ENCODE results near the gene CT47A1.
"Not testable (repeated sequence)": the region's sequence is repeated elsewhere in the genome, so short reads cannot be mapped to it uniquely, and the experiment has no call there.

CT47A1 gene

DNA sequence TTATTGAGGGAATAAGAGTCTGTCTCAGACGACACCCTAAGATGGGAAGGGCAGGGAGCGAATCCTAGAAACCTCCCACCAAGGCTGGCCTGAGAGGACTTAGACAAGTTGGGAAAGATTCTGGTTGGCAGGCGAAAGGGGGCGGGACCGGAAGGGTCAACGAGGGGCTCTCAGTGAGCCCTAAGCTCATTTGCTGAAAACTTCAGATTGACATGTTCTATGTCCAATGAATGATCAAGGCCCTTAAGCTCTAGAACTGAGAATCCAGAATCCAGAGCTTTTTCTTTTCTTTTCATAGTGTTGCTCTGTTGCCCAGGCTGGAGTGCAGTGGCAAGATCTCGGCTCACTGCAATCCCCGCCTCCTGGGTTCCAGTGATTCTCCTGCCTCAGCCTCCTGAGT, at the start of gene CT47A1:
CT47A1 (minus strand) TSS at position 101 of the 400 bp plus-strand sequence. CDS start 231 bp downstream, outside the sequence.
- DNase-seq: not testable (repeated sequence)

DNA sequence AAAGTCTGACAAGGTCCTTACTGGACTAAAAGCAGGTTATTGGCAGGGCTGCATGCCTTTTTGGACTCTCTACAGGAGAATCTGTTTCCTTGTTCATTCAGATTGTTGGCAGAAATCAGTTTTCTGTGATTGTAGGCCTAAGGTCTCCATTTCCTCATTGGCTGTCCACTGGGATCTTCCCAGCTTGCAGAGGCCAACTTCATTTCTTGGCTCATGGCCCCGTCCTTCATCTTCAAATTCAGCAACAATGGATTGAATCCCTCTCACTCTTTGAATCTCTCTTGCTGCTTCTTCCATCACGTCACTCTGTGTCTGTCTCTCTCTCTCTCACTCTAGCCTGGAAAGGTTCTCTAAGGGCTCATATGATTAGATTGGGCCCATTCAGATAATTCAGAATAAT, 47.0 kb upstream of the CT47A1 start:
- DNase-seq: no peak

DNA sequence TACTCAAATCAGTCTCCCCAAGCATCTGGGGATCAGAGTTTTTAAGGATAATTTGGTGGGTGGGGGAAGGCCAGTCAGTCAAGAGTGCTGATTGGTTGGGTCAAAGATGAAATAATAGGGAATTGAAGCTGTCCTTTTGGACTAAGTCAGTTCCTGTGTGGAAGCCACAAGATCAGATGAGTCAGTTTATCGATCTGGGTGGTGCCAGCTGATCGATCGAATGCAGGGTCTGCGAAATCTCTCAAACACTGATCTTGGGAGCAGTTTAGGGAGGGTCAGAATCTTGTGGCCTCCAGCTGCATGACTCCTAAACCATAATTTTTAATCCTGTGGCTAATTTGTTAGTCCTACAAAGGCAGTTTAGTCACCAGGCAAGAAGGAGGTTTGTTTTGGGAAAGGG, 44.5 kb upstream of the CT47A1 start:
- DNase-seq: no peak

DNA sequence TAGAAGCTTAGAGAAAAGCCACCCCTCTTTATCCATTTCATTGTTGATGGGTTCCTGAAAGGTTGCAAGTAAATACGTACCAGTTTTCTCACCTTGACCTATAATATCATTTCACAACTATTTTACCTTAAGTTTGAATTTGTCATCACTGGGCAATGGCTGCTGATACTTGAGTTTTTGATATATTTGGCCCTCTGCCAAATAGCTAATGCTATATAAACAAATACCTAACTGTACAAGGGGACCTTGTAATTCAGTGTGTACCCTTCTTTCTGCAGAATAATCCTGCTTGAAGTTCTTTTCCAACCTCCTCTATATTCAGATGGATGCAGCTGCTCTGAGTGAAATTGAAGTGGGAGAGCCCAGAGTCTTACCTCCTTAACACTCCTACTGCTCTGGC, 42.9 kb upstream of the CT47A1 start:
- no peak for DNase-seq

DNA sequence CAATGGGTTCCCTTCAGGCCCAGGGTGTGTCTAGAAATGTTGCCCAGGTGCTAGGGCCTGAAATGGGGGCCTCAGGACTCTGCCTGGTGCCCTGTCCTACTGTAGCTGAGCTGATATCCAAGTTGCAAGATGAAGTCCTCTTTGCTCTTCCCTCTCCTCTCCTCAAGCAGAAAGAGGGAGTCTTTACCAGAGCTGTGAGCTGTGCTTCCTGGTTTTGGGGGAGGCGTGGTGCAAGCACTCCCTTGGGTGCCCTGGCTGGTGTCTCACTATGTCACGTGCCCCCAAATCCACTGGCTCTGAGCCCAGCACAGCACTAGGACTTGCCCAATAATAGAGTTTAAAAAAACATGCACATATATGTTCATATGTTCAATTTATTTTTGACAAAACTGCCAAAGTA, 29.3 kb upstream of the CT47A1 start:
- DNase-seq: no peak

DNA sequence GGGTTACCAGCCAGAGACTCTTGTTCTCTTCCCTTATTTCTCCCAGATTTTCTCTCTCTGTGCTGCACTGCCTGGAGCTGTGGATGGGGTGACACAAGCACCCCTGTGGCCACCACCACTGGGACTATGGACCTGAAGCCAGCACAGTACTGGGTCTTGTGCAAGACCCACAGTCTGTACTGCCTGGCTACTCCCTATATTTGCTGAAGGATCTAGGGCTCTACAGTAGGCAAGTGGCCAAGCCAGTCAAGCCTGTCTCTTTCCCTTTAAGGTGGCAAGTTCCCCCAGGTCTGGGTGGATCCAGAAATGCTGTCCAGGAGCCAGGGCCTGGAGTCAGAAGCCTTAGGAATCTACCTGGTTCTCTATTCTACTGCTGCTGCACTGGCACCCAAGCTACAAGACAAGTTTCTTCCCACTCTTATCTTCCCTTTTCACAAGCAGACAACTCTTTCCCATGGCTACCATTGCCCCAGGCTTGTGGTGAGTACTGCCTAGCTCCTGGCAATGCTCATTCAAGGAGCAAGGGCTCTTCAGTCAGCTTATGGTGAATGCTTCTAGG, 28.4 kb upstream of the CT47A1 start:
- no peak for DNase-seq

DNA sequence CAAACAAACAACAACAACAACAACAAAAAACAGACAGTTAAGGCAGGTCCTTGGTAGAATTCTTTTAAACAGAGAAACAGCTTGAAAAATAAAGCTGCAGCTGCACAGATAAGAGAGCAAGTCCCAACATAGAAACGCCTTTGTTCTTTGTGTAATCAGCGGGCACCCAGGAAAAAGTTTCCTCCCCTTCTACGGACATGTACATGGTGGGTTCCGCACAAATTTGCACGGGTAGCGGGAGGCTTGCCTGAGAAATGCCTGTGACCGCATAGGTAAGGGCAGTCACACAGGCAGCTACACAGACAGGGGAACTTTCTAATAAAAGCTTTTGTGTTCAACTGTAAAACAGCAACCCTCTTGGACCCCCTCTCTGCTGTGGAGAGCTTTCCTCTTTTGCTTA, 25.7 kb upstream of the CT47A1 start:
- no peak for DNase-seq

DNA sequence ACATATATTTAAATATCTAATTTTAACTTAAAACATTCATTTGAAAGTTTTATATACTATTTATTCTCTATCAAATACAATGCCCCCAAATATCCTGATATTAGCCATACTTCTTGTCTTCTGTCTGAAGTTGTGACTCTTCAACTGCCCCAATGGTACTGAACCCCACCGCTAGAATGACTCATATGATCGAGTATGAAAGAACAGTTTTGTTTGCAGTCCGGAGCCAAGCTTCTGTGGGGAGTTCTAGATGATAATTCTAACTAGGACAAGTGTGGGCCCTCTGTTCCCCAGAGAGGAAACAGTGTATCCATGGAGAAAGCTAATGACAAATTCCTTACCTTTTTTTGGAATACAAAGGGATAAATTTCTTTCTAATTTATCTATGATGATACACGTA, 24.7 kb upstream of the CT47A1 start:
- no peak for DNase-seq

DNA sequence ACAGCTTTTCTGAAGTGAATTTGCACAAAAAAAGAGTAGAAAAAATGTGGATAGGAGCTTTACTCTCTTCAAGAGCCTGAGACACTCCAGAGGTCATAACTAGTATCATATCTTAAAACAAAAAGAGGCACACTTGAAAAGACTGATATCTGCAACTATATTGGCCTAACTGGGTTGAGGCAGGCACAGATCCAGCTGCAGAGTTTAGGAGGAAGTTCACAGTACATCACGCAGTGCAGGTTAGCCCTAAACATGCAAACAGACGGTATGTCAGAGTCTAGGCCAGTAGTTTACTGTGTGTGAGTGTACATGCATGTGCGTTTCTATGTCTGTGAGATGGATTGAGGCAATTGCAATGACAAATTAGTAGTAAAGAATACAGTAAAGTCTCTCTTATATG, 24.2 kb upstream of the CT47A1 start:
- DNase-seq: no peak

DNA sequence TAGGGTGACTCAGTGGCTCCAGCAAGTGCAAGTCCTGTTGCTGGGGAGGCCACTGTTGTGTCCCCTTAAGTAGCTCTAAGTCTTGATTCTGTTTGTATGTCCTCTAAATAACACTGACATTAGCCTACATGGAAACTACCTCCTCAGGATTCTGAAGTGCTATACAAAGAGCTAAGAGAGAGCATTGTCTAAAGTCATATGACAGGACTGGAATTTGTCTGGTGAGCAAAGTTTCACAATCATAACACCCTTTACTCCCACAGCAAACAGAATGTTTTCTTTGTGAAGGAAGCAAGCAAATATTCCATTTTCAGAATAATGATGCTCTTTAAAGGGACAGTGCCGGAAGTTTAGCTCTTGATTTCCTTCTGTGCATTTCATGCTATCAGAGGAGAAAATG, 23.4 kb upstream of the CT47A1 start:
- no peak for DNase-seq

DNA sequence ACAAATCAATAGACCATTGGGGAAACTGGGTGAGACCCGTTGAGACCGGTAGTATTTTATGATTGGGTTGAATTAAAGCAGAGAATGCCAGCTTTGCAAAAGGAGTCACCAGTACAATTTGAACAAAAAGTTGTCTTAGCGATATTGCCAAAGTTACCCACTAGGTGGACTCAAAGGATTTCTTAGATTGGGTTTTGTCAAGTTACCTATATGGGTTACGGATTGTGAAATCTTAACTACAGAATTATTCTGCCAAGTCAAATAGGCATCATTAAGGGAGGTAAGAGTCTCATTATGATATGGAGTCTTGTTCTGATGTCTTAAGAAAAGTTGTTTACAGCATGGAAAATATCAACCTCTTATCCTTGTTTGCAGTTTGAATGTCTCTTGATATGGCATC, 15.0 kb upstream of the CT47A1 start:
- DNase-seq: no peak

DNA sequence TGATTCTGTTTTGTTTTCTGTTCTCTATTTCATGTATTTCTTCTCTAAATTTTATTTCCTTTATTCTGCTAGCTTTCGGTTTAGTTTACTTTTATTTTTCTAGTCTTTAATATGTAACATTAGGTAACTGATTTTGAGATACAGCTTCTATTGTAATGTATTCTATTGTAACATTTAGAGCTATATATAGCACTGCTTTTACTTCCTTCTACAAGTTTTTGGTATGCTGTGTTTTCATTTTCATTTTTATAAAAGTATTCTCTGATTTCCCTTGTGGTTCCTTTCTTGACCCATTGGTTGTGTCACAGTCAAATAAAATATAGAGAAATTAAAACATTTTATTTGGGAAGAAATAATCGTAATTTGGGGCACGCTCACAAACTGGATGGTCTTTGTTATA, 13.9 kb upstream of the CT47A1 start:
- no peak for DNase-seq

DNA sequence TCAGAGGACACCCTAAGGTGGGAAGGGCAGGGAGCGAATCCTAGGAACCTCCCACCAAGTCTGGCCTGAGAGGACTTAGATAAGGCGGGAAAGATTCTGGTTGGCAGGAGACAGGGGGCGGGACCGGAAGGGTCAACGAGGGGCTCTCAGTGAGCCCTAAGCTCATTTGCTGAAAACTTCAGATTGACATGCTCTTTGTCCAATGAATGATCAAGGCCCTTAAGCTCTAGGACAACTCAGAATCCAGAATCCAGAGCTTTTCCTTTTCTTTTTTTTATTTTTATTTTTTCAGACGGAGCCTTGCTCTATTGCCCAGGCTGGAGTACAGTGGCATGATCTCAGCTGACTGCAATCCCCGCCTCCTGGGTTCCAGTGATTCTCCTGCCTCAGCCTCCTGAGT, 29.1 kb downstream of the CT47A1 start, which contains the start of gene CT47A7:
CT47A7 (minus strand) TSS at position 101 of the 400 bp plus-strand sequence. CDS start 255 bp downstream, outside the sequence.
- not testable (repeated sequence) for DNase-seq
